ENCODE results near the gene RCAN1. TPM values are rescaled to one million over a fixed set of nuclear protein-coding genes. Genes with fewer than 3 reads are reported as not detected.

Gene RCAN1
- 14.2 and 24.8 TPM in 2 replicates for total RNA-seq

GRCh38 chr21:34614628-34615486 lies at the start of gene RCAN1:
RCAN1 (minus strand) TSS chr21:34615113; CDS start chr21:34615011, 102 bp downstream.

GRCh38 chr21:34511787-34512455 lies 103.0 kb downstream of the RCAN1 start, which contains the start of gene KCNE1:
KCNE1 (minus strand) TSS chr21:34512210; CDS start chr21:34449634, 62,576 bp downstream.

Other genes with a start within 250 kb of the RCAN1 start
- gene SMIM11, start 239.6 kb downstream of the RCAN1 start, total RNA-seq, result 3.4 and 7.5 TPM in 2 replicates
- not detected in 2 replicates for gene SMIM34, start 191.2 kb downstream of the RCAN1 start, total RNA-seq
- 0.09 and 0.18 TPM in 2 replicates for gene KCNE1, start 102.9 kb downstream of the RCAN1 start, total RNA-seq
- gene CLIC6, start 53.9 kb upstream of the RCAN1 start, total RNA-seq, result not detected in 2 replicates